Omental fat pad (tissue), 4 donors: ENCODE results near the gene NHS. TPM values are rescaled to one million over a fixed set of nuclear protein-coding genes. Genes with fewer than 3 reads are reported as not detected.
A peak's percentile ranks its signal among the peaks of the same experiment; 100 is the strongest.

Experiments
- ATAC-seq: fragments of 150-250 bp; one replicate; pipeline ENCODE4 v1.9.1; 2016; ENCODE audit warnings: mild to moderate bottlenecking, moderate library complexity; ENCODE audit not compliant: low FRiP score
- DNase-seq: peaks from one replicate; pipeline ENCODE4 v3.0.0-alpha.2; 2019; ENCODE audit warnings: low spot score
- total RNA-seq, 4 donors: library from RNA; depleted of rRNA; stranded (reverse); fragments of >200 nt; gene quantifications; one replicate each; pipeline ENCODE4 v1.1.0, GENCODE V29; 2016
- TF ChIP-seq, protein P1 (sequence below), 3 donors: fragments of 450-650 bp; IDR thresholded peaks; one replicate each; pipeline ENCODE4 v1.5.1; 2016 to 2017; ENCODE audit warnings: antibody characterized with exemption in 3 of 3, mild to moderate bottlenecking in 3 of 3, moderate library complexity in 2 of 3

Gene NHS
- total RNA-seq, 4 donors from 2014 or later = 4.0 to 9.7 (median 7.6) TPM

DNA sequence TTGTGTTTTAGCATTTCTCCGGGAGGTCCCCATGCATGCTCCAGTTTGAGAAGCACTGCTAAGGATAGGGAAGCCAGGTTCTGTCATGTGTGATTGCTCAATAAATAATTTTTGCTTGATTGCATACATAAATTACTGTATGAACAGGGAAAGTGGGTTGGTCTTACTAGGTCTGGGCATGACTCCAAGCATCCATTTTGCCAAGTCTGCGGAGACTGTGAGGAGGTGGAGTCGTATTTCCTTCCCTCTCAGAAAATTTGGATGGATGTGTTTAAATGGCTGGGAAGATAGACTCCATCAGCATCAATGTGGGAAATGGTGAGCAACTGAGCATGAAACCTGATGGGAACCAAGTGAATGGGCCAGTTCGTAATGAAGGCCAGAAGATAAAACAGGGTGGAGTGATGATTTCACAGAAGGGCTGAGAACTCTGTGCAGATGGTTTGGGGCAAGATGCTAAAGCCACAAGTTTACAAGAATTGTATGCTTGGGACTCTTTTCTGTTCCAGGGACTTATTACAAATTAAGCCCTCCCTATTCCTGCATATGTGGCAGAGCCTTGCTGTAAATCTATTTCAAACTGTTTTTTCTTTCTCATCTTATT is 84.1 kb downstream of the NHS start:
- DNase-seq (no peak), ATAC-seq (peak; percentile 68)
- TF ChIP-seq, protein P1, sequence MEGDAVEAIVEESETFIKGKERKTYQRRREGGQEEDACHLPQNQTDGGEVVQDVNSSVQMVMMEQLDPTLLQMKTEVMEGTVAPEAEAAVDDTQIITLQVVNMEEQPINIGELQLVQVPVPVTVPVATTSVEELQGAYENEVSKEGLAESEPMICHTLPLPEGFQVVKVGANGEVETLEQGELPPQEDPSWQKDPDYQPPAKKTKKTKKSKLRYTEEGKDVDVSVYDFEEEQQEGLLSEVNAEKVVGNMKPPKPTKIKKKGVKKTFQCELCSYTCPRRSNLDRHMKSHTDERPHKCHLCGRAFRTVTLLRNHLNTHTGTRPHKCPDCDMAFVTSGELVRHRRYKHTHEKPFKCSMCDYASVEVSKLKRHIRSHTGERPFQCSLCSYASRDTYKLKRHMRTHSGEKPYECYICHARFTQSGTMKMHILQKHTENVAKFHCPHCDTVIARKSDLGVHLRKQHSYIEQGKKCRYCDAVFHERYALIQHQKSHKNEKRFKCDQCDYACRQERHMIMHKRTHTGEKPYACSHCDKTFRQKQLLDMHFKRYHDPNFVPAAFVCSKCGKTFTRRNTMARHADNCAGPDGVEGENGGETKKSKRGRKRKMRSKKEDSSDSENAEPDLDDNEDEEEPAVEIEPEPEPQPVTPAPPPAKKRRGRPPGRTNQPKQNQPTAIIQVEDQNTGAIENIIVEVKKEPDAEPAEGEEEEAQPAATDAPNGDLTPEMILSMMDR (IDR thresholded peaks at IDR 0.05) = no peak

DNA sequence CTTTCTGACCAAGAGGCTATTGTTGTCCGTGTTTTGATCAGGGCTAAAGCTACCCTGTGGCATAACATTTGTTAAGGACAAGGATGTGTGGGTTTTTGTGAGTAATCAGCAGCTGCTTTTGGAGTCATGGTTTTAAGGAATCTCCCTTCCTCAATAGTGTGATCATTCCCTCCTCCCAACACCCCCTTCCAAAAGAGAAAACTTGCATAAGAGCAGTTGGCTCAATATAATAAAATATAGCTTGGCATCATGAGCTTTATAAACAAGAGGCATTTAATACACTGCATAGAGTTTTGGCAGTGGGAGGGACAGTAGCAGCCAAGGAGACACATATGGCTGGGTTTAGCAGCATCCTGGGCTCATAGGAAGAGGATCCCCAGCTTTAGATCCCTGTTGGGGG is 84.7 kb downstream of the NHS start:
- DNase-seq = no peak
- TF ChIP-seq, protein P1 (IDR thresholded peaks at IDR 0.05) = no peak
- ATAC-seq = no peak

DNA sequence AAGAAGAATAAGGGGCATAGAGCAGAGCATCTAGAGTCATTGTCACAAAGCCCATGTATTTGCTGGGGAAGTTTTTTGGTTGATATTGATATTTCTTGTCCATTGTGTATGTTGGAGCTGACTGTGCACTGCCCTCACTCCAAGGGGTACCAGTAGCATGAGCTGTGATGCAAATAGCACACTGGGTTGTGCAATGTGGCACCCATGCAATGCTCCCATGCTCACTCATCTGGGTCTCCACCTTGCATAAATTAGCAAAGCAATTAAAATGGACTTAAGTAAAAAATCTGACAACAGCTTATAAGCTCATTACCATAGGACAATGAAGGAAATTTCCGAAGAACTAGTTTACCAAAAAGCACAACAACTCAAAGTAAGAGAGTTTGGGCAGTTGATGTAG is 87.9 kb downstream of the NHS start:
- TF ChIP-seq, protein P1 (IDR thresholded peaks at IDR 0.05) = no peak
- DNase-seq (no peak), ATAC-seq (no peak)

DNA sequence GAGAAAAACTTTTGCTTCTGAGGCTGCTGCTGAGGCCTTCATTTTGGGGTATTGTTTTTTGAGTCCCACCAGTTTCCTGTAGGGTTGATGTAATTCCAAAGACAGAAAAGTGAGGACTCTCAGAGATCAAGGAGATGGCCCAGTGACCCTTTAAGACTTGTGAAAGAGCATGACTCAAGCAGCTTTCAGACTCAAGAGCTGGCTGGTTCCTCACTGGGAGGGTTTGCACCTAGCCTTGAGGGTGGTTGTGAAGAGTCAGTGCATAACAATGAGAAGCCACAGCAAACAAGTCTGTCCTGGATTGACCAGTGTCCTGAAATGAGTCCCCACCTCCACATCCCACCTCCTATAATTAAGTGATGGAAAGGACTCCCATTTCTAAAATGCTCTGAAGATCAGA is 89.2 kb downstream of the NHS start:
- ATAC-seq (no peak), DNase-seq (no peak)
- TF ChIP-seq, protein P1 (IDR thresholded peaks at IDR 0.05) = no peak

DNA sequence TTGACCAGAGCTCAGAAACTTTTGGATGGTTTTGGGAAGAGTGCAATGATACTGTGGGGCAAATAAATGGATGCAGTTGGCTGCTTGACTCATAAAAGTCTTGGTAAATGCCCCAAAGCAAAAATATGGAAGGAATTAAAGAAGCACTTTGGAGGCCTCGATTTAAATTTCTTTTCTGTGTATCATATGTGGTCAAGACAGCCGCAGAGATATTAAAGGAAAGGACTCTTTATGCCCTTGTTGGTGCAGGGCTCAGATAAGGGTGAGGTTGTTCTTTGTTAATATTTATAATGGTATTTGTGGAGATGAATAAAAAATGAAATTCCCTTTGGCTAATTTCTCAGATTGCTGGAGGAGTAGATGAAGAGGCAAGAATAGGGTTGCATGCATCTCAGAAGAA is 90.2 kb downstream of the NHS start:
- TF ChIP-seq, protein P1 (IDR thresholded peaks at IDR 0.05) = no peak
- DNase-seq (no peak), ATAC-seq (no peak)

DNA sequence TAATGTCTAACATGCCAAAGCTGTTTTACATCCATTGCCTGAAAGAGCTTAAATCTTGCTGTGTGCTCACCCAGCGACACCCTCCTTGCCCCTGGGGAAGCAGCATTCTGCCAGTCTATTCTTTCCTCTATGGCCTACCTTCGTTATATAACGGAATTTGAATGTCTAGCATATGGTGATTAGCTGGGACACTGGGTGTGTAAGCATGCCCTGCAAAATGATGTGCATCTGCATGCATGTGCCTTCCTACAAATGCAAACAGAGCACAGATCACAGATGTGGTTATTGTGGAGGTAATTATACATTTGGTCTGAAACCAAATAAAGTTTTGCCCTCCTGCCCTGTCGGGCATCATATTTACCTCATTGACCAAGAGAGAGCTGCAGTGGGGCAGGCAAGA is 90.8 kb downstream of the NHS start:
- no peak for ATAC-seq
- DNase-seq = no peak
- TF ChIP-seq, protein P1 (IDR thresholded peaks at IDR 0.05) = no peak

DNA sequence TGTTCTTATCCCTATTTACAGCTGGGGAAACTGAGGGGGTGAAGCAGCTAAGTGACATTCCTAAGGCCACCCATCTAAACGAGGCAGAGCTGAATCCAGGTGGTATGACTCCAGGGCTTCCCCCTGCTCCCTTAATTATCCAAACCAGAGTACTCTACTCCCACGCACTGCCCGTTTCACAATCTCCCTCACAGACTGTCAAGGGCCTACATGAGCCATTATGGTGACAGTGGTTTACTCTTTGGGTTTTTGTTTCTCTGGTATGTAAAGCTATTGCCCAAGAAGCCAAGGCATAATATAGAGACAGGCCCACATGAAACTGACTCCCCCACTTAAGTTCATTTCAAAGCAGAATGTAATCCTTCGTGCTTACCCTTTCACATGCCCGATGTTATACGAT is 95.1 kb downstream of the NHS start:
- DNase-seq (no peak), ATAC-seq (no peak)
- TF ChIP-seq, protein P1 (IDR thresholded peaks at IDR 0.05) = no peak
